HG03060 (cell line): ENCODE measurements around the gene MAGI3.
"Not testable (repeated sequence)": the region's sequence is repeated elsewhere in the genome, so short reads cannot be mapped to it uniquely, and the experiment has no call there.

ENCODE experiments used
- ATAC-seq: cut with Tn5 transposase; IDR thresholded peaks from one replicate; pipeline ENCODE4 v1.9.1; 2021; ENCODE audit warnings: low read depth, moderate number of reproducible peaks; ENCODE audit not compliant: unreplicated experiment

MAGI3 gene

GRCh38 chr1:113677250-113678158 is 287.2 kb downstream of the MAGI3 start:
- ATAC-seq = no peak

- no peak for ATAC-seq
Measured at GRCh38 chr1:113678159-113678469, 287.8 kb downstream of the MAGI3 start.

- ATAC-seq = no peak
Measured at GRCh38 chr1:113681596-113682337, 291.5 kb downstream of the MAGI3 start.

GRCh38 chr1:113683384-113684152 is 293.3 kb downstream of the MAGI3 start:
- ATAC-seq = no peak

- ATAC-seq = no peak
Measured at GRCh38 chr1:113684153-113684541, 293.8 kb downstream of the MAGI3 start.

- ATAC-seq = no peak
Measured at GRCh38 chr1:113686891-113687618, 296.7 kb downstream of the MAGI3 start.

GRCh38 chr1:113691184-113691583 is 300.9 kb downstream of the MAGI3 start:
- ATAC-seq = no peak

GRCh38 chr1:113692342-113692741 is 302.0 kb downstream of the MAGI3 start:
- ATAC-seq = no peak

- no peak for ATAC-seq
Measured at GRCh38 chr1:113692824-113693431, 302.6 kb downstream of the MAGI3 start.

GRCh38 chr1:113694910-113695309 is 304.6 kb downstream of the MAGI3 start:
- ATAC-seq = no peak

- ATAC-seq = no peak
Measured at GRCh38 chr1:113701429-113701828, 311.1 kb downstream of the MAGI3 start.

- no peak for ATAC-seq
Measured at GRCh38 chr1:113714606-113715269, 324.4 kb downstream of the MAGI3 start.

- ATAC-seq = not testable (repeated sequence)
Measured at GRCh38 chr1:113717506-113717905, 327.2 kb downstream of the MAGI3 start.

GRCh38 chr1:113718621-113719020 is 328.3 kb downstream of the MAGI3 start:
- not testable (repeated sequence) for ATAC-seq

GRCh38 chr1:113721010-113721409 is 330.7 kb downstream of the MAGI3 start:
- ATAC-seq = no peak

GRCh38 chr1:113732802-113733201 is 342.5 kb downstream of the MAGI3 start:
- no peak for ATAC-seq

GRCh38 chr1:113734357-113735055 is 344.2 kb downstream of the MAGI3 start:
- no peak for ATAC-seq
